ENCODE results near the gene HOXB3.

GRCh38 chr17:48611681-48612455 is 21.8 kb upstream of the HOXB3 start:
- no peak for TF ChIP-seq POLR2A (IDR thresholded peaks at IDR 0.05; ENCODE audit: low read depth, low read length)
- TF ChIP-seq TAF1 (IDR thresholded peaks at IDR 0.05; ENCODE audit: borderline replicate concordance, low read depth, low read length): no peak
